Astrocyte of the spinal cord (primary cell): ENCODE measurements around the gene MRPL55.

Experiments used
- DNase-seq: peaks from one replicate; pipeline ENCODE4 v3.0.0; 2011; ENCODE audit warnings: low read depth, low spot score
- H3K4me3 ChIP-seq: 2 replicates; pipeline ENCODE4 v1.5.1; 2011; ENCODE audit warnings: low read depth, mild to moderate bottlenecking, low read length, moderate library complexity
- CTCF ChIP-seq: IDR thresholded peaks from 2 replicates; pipeline ENCODE4 v1.5.1; 2012; ENCODE audit warnings: low read depth, mild to moderate bottlenecking, low read length, inconsistent platforms
- in situ Hi-C: cut with HindIII; loops from 2 replicates; pipeline ENCODE4 v1.10.0; 2017; ENCODE audit warnings: low sequenced_read_pairs

The MRPL55 gene

DNA sequence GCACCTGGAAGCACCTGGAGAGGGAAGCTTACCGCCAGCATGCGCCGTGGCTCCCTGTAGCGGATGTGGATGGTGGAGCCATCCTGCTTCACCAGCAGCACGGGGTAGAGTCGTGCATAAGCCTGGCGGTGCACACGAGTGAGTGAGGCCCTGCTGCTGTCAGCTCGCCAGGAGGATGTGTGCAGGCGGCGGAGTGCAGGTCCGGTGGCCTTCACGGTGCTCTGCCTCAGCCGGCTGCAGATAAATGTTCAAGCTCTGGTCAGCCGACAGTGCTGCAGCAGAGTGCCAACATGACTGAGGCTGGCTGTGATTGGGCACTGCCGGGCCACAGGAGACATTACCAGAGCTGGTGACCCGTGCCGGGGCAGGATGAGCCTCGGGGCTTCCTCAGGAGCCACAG is 1.5 kb downstream of the MRPL55 start:
- DNase-seq: no peak
- in situ Hi-C loops: no loop called here
- H3K4me3 ChIP-seq: no peak overlapping the region
- TF ChIP-seq CTCF: no peak

DNA sequence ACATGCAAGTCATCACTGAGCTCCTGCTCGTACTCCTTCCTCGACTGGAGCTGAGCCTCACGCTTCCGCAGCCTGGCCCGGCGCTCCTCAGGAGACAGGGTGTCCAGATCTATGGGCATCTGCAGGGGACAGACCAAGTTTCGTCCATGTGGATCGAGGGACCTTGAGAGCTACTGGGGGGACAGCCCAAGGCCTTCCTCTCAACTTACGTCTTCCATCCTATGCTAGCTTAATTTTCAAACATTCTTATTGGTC is 2.4 kb downstream of the MRPL55 start:
- no peak overlapping the region for H3K4me3 ChIP-seq
- in situ Hi-C loops: no loop called here
- TF ChIP-seq CTCF: no peak
- no peak for DNase-seq

DNA sequence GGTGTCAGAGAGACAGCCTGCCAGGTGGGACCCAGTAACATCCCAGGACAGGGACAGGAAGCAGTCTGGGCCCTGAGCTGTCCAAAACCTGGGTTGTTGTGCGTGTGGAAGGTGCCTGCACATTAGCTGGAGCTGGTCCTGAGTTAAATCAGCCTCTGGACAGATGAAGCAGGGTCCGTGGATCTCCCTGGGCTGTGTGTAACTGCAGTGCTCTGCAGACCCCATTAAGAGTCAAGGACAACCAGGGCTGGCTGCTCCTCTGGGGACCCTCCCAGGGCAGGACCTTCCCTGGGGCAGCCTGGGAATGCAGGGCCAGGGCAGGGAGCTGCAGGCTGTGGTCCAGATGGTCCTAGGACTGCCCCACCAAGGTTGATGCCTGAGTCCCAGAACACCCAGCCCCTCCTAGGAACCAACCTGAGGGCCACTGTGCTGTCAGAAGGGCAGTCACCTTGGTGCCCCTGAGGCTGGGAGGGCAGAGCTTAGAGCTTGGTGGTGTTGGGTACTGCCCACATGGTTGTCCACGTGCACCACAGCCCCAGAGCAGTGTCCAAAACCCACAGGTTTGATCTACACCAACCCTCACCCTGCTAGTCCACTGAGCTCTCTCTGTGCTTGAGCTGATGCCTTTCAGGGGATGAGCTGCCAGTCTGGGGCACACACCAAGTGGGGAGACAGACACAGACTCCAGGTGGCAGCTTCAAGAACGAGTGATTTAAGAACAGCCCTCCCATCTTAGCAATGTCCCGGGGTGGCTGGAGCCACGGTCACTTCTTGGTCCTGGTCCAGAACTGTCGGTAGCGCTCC is 2.9 kb downstream of the MRPL55 start:
- DNase-seq: no peak
- TF ChIP-seq CTCF: no peak
- in situ Hi-C loops: no loop called here
- H3K4me3 ChIP-seq: no peak overlapping the region

- no peak for DNase-seq
- no peak for TF ChIP-seq CTCF
- H3K4me3 ChIP-seq: no peak overlapping the region
- in situ Hi-C loops: no loop called here
Measured at GRCh38 chr1:228105270-228105995, 3.7 kb downstream of the MRPL55 start.

DNA sequence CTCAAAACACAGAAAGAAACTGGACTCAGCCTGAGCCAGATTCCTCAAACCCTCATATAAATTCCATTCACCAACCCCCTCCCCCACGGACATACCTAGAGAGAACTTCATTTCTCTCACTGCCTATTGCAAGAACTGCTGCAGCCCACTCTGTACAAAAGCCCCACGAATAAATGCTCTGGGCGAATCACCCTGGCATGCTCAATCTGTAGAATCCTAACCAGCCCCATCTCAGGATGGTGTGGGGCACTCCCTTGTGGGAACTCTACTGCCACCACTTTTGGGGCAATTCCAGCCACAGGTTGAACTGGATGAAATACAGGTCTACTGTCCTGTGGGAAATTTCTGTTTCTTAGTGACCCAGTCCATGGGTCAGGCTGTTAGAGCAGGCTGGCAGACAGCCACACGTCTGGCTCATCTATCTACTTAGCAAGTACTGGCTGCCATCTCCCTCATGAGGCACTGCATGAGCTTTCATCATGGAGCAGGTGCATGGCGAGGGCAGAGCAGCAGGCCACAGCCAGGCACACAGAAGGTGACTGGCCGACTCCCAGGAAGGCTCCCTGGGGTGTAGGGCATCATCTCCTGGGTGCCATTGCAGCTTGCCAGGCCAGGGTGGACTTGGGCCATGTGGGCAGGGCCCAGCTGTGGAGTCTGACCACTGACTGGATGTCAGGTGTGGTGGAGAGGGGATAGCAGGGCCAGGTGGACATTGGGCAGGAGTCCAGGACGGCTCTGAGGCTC is 4.4 kb downstream of the MRPL55 start:
- in situ Hi-C loops: no loop called here

More for the DNA sequence above, 4.4 kb downstream of the MRPL55 start:
- no peak for DNase-seq
- no peak for TF ChIP-seq CTCF
- H3K4me3 ChIP-seq: no peak overlapping the region
